GM18951 (cell line): Measurements from ENCODE around the gene KRT35.
"Not testable (repeated sequence)": the region's sequence is repeated elsewhere in the genome, so short reads cannot be mapped to it uniquely, and the experiment has no call there.

Source experiments
- POLR2A ChIP-seq: IDR thresholded peaks from 4 replicates; pipeline ENCODE4 v1.6.1; 2011; ENCODE audit warnings: mild to moderate bottlenecking; ENCODE audit not compliant: insufficient read length, insufficient read depth; ENCODE audit errors: extremely low read depth
- in situ Hi-C: fragments of 300-500 bp; cut with MboI; formaldehyde crosslinking; loops from one replicate; pipeline ENCODE4 v1.12.0; 2022; ENCODE audit warnings: low sequenced_read_pairs, mixed read lengths, inconsistent platforms; ENCODE audit not compliant: unreplicated experiment

Gene KRT35

GRCh38 chr17:41452281-41452680, 28.7 kb downstream of the KRT35 start:
- in situ Hi-C loops = no loop called here
- no peak for TF ChIP-seq POLR2A

DNA sequence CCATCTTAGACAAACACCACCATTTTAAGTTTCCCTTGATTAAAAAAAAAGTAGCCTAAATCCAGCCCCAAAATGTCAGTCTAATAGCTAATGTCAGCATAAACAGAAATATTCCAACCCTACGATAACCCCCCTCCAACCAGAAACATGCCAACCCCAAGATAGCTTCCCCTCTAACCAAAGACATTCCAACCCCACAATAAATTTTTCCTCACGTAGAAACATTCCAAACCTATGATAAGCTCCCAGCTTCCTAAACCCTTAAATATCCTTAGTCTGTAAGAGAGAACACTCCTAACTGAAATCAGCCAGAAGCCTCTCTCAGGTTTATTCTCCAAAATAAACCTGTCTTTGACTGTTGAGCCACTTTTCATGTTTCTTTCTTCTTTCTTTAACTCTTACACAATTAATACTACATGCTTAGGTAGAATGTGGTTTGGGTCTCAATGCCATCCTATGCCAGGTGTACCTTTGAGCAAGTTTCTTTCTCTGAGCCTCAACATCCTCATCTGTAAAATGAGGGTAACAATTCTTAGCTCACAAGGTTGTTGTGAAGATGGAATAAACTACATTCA, 29.7 kb downstream of the KRT35 start:
- in situ Hi-C loops = no loop called here
- no peak for TF ChIP-seq POLR2A

- in situ Hi-C loops = no loop called here
- no peak for TF ChIP-seq POLR2A
These were observed 31.9 kb downstream of the KRT35 start for GRCh38 chr17:41449008-41449407.

DNA sequence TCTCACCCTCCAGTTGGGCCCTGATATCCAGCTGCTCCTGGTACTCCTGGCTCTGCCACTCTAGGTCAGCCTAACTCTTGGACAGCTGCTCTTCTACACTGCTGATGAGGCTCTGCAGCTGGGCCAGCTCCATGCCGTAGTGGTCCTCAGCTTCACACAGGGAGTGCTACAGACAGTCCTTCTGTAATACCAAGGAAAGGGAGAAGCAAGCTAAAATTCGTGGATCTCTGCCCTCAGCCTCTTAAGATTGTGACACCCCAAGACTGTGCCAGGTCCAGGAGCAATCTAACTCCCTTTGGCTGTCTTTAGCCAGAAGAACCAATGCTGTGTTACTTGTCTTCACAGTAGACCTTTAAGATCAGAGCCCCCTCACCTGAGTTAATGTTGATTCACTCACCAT, 32.4 kb downstream of the KRT35 start:
- in situ Hi-C loops = no loop called here
- no peak for TF ChIP-seq POLR2A

DNA sequence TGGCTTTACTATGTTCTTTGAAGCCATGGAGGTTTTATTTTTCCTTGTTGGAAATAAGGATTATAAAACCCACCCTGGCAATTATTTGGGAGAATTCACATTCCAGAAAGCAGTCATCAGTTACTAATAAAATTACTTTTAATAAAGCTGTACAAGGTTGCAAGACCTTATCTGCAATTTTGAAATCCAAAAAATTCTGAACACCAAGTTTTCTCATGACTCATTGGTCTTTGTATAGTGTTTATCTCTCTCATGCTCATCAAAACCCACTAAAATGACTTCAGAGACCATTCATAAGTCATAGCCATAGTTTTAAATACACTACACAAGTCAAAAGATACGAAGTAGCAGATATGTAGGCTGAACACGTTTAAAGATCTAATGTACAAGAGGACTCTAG, 34.1 kb downstream of the KRT35 start:
- in situ Hi-C loops = no loop called here
- no peak for TF ChIP-seq POLR2A

GRCh38 chr17:41444640-41445039, 36.3 kb downstream of the KRT35 start:
- TF ChIP-seq POLR2A = no peak
- in situ Hi-C loops = no loop called here

- in situ Hi-C loops = no loop called here
- TF ChIP-seq POLR2A = no peak
These were observed 36.8 kb downstream of the KRT35 start for GRCh38 chr17:41444186-41444585.

DNA sequence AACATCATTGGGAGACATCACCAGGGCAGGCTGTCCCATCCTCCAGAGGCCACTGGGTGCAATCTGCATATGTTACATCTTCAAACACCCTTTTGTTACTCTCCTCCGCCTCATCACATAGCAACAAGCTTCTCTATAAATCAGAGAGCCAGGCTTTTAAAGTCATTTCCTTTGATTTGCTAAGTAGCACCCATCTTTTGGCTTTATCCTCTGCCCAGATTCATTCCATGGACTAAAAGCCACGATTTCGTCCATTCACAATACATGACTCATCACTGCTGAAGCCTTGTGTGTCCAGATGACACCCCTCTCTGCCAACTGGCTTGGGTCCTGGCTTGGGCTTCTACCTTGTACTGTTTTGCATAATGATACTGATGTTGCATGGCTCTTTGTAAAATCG, 38.2 kb downstream of the KRT35 start:
- TF ChIP-seq POLR2A = no peak
- in situ Hi-C loops = no loop called here

- TF ChIP-seq POLR2A = no peak
- in situ Hi-C loops = no loop called here
These were observed 40.4 kb downstream of the KRT35 start, which contains the start of gene KRT38 for GRCh38 chr17:41440531-41441033. TSS of gene KRT38 (minus strand) at chr17:41440983. CDS start at chr17:41440921, 62 bp downstream.

- in situ Hi-C loops = no loop called here
These were observed 41.6 kb downstream of the KRT35 start for GRCh38 chr17:41439375-41439774.

DNA sequence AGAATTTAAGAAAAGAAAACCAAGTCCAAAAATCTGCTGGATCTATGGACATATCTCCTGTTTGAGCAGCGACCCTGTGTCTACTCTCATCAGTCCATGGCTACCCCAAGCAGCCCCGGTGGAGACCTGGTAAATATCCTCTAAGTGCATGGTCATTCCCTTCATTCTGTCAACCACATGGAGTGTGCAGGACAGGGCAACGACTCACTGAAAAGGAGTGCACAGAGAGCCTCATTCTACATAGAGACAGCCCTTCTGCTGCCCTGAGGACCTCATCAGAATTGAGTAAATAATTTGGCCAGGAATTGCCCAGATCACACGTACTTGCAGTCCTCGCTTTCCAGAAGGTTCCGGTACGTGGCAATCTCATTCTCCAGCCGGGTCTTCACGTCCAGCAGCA, 43.2 kb downstream of the KRT35 start:
- TF ChIP-seq POLR2A = no peak
- in situ Hi-C loops = no loop called here

More at GRCh38 chr17:41439375-41439774, 41.6 kb downstream of the KRT35 start:
- no peak for TF ChIP-seq POLR2A

DNA sequence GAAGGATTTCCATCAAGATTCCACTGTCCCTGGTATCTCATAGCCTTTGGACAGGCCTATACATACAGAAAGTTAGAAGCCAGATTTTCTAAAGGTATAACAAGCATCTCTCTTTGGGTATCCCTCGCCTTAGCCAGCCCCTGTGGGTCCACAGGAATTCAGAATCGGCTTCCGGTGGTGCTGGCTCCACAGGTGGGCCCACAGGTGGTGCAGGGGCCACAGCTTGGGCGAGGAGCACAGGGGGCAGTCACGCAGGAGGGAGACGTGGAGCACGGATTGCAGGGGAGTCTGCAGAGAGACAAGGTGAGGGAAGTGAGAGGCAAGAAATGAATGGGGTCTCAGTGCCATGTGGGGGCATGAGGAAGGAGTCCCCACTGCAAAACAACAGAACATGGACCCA, 43.7 kb downstream of the KRT35 start:
- TF ChIP-seq POLR2A = no peak
- in situ Hi-C loops = no loop called here

DNA sequence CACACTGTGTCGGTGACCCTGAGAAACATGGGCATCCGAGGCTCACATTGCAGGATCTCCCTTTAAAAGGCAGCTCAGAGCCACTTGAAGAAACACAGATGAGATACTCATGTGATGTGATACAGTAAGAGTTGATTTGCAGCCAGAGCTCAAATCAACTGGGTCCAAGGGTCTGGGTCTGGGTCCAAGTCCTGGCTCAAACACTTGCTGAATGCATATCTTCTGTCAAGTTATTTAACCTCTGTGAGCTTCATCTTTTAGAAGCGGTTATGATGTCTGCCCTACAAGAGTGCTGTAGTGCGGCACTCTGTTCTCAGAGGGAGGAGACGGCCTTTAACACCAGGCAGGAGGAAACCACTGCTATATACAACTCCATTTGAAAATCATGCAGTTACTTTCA, 46.5 kb downstream of the KRT35 start:
- in situ Hi-C loops = no loop called here
- no peak for TF ChIP-seq POLR2A

GRCh38 chr17:41434005-41434404, 46.9 kb downstream of the KRT35 start:
- in situ Hi-C loops = no loop called here
- TF ChIP-seq POLR2A = no peak

- in situ Hi-C loops = no loop called here
- no peak for TF ChIP-seq POLR2A
These were observed 47.4 kb downstream of the KRT35 start for GRCh38 chr17:41433586-41433985.

DNA sequence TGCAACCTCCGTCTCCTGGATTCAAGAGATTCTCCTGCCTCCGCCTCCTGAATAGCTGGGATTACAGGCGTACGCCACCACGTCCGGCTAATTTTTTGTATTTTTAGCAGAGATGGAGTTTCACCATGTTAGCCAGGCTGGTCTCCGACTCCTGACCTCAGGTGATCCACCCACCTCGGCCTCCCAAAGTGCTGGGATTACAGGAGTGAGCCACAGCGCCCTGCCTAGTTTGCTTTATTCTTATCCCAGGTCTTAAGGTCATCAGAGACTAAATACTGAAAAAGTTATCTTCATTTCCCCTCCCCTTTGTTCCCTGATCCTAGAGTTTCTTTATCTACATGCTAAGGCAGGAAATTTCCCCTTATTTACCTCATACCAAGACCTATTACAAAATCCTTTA, 50.6 kb downstream of the KRT35 start:
- in situ Hi-C loops = not testable (repeated sequence)
